ENCODE results near the gene ATF4.

Gene ATF4

DNA sequence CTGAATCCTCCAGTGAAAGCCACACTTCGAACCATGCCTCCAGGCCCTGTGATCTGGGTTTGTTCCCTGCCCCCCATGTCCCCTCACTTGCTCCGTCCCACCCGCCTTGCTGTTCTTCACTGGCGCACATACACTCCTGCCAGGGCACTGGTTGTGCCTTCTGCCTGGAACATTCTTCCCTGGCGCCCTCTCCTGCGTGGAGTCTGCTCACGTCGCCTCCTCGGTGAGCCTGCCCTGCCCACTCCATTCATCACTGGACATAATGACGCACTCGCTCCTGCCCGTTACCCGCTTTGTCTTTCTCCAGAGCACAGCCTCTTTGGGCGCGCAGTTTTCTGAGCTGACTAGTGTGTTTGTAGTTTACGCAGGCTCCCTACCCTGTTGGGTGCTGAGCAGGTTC is 39.3 kb upstream of the ATF4 start:
- no peak for DNase-seq (ENCODE audit: low read depth)
- in situ Hi-C loops (cut with HindIII; ENCODE audit: low sequenced_read_pairs) = loop anchor here (5.0 kb wide), 1 partner anchor 59 kb away; no protein-coding TSS in a partner anchor
- no peak overlapping the region for H3K4me3 ChIP-seq (ENCODE audit: low read depth, low read length)
- TF ChIP-seq, protein P1, sequence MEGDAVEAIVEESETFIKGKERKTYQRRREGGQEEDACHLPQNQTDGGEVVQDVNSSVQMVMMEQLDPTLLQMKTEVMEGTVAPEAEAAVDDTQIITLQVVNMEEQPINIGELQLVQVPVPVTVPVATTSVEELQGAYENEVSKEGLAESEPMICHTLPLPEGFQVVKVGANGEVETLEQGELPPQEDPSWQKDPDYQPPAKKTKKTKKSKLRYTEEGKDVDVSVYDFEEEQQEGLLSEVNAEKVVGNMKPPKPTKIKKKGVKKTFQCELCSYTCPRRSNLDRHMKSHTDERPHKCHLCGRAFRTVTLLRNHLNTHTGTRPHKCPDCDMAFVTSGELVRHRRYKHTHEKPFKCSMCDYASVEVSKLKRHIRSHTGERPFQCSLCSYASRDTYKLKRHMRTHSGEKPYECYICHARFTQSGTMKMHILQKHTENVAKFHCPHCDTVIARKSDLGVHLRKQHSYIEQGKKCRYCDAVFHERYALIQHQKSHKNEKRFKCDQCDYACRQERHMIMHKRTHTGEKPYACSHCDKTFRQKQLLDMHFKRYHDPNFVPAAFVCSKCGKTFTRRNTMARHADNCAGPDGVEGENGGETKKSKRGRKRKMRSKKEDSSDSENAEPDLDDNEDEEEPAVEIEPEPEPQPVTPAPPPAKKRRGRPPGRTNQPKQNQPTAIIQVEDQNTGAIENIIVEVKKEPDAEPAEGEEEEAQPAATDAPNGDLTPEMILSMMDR (IDR thresholded peaks at IDR 0.05; ENCODE audit: low read depth, low read length, missing control alignments) = no peak

DNA sequence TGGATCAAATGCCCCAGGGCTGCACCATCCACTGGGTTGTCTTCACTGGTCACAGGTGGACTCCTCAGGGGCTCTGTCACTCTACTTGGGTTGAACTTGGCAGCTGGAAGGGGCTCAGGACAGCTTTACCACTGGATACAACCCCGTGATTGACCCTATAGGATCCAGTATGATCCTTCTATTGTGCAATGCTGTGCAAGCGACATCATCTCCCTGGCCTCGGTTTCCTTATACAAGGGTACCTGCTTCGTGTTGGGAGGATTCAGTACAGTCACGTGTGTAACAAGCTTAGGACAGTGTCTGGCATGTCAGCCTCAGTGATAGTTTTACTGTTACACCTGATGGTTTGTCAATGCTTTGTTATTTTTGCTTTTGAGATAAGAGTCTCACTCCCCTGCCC is 38.8 kb upstream of the ATF4 start:
- TF ChIP-seq, protein P1 (IDR thresholded peaks at IDR 0.05; ENCODE audit: low read depth, low read length, missing control alignments) = no peak
- DNase-seq (ENCODE audit: low read depth) = no peak
- H3K4me3 ChIP-seq (ENCODE audit: low read depth, low read length) = no peak overlapping the region
- in situ Hi-C loops (cut with HindIII; ENCODE audit: low sequenced_read_pairs) = loop anchor here (5.0 kb wide), 1 partner anchor 59 kb away; no protein-coding TSS in a partner anchor

DNA sequence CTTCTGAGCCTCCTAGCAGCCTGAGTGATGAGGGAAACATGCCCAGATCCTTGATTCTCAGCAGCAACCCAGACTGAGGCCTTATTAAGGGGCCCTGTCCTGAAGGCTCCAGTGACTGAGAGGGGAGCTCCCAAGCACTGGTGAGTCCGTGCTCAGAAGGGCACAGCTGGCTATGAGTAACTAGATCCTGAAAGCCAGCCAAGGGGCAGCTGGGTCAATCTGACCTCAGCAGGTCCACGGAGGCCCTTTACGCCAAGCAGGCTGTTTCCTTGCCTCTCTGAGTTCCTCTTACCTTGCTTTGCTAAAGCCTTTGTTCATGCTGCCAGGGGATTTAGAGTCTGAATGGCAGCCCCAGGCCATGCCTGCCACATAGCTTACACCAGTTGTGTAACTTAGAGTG is 37.6 kb upstream of the ATF4 start:
- no peak overlapping the region for H3K4me3 ChIP-seq (ENCODE audit: low read depth, low read length)
- TF ChIP-seq, protein P1 (IDR thresholded peaks at IDR 0.05; ENCODE audit: low read depth, low read length, missing control alignments) = no peak
- in situ Hi-C loops (cut with HindIII; ENCODE audit: low sequenced_read_pairs) = loop anchor here (5.0 kb wide), 1 partner anchor 60 kb away; no protein-coding TSS in a partner anchor
- no peak for DNase-seq (ENCODE audit: low read depth)

DNA sequence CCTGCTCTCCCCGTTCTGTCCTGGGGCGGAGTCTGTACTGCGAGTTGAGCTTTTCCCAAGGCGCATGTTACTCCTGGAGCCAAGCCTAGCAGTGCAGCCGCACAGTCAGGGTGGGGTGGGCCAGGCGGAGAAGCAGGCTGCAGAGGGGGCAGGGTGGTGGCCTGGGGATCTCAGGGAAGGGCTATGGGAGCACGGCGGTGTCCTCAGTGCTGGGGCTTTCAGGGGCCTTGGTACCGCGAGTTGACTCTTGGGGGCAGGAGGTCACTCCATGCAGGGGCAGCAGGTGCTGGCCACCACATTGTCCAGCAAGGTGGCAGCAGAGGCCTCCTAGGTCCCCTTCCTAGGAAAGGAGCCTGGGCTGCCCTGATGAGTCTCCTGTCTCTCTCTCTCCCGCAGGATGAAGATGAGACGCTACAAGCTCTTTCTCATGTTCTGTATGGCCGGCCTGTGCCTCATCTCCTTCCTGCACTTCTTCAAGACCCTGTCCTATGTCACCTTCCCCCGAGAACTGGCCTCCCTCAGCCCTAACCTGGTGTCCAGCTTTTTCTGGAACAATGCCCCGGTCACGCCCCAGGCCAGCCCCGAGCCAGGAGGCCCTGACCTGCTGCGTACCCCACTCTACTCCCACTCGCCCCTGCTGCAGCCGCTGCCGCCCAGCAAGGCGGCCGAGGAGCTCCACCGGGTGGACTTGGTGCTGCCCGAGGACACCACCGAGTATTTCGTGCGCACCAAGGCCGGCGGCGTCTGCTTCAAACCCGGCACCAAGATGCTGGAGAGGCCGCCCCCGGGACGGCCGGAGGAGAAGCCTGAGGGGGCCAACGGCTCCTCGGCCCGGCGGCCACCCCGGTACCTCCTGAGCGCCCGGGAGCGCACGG is 33.2 kb upstream of the ATF4 start:
- no peak for DNase-seq (ENCODE audit: low read depth)
- in situ Hi-C loops (cut with HindIII; ENCODE audit: low sequenced_read_pairs) = no loop called here
- TF ChIP-seq, protein P1 (IDR thresholded peaks at IDR 0.05; ENCODE audit: low read depth, low read length, missing control alignments) = no peak
- no peak overlapping the region for H3K4me3 ChIP-seq (ENCODE audit: low read depth, low read length)

DNA sequence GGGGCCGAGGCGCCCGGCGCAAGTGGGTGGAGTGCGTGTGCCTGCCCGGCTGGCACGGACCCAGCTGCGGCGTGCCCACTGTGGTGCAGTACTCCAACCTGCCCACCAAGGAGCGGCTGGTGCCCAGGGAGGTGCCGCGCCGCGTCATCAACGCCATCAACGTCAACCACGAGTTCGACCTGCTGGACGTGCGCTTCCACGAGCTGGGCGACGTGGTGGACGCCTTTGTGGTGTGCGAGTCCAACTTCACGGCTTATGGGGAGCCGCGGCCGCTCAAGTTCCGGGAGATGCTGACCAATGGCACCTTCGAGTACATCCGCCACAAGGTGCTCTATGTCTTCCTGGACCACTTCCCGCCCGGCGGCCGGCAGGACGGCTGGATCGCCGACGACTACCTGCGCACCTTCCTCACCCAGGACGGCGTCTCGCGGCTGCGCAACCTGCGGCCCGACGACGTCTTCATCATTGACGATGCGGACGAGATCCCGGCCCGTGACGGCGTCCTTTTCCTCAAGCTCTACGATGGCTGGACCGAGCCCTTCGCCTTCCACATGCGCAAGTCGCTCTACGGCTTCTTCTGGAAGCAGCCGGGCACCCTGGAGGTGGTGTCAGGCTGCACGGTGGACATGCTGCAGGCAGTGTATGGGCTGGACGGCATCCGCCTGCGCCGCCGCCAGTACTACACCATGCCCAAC is 32.4 kb upstream of the ATF4 start:
- in situ Hi-C loops (cut with HindIII; ENCODE audit: low sequenced_read_pairs) = no loop called here
- DNase-seq (ENCODE audit: low read depth) = no peak
- H3K4me3 ChIP-seq (ENCODE audit: low read depth, low read length) = no peak overlapping the region
- TF ChIP-seq, protein P1 (IDR thresholded peaks at IDR 0.05; ENCODE audit: low read depth, low read length, missing control alignments) = no peak

DNA sequence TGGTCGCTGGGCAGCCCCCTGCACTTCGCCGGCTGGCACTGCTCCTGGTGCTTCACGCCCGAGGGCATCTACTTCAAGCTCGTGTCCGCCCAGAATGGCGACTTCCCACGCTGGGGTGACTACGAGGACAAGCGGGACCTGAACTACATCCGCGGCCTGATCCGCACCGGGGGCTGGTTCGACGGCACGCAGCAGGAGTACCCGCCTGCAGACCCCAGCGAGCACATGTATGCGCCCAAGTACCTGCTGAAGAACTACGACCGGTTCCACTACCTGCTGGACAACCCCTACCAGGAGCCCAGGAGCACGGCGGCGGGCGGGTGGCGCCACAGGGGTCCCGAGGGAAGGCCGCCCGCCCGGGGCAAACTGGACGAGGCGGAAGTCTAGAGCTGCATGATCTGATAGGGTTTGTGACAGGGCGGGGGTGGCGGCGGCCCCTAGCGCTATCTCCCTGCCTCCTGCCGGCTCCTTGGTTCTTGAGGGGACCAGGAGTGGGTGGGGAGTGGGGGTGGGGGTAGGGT is 31.7 kb upstream of the ATF4 start:
- TF ChIP-seq, protein P1 (IDR thresholded peaks at IDR 0.05; ENCODE audit: low read depth, low read length, missing control alignments) = no peak
- H3K4me3 ChIP-seq (ENCODE audit: low read depth, low read length) = no peak overlapping the region
- no peak for DNase-seq (ENCODE audit: low read depth)
- in situ Hi-C loops (cut with HindIII; ENCODE audit: low sequenced_read_pairs) = no loop called here
